ENCODE measurements around the gene TRAF6. TPM values are rescaled to one million over a fixed set of nuclear protein-coding genes. Genes with fewer than 3 reads are reported as not detected.

Gene TRAF6
- total RNA-seq, 2 donors from 2014 or later: 7.5 to 9.2 TPM

DNA sequence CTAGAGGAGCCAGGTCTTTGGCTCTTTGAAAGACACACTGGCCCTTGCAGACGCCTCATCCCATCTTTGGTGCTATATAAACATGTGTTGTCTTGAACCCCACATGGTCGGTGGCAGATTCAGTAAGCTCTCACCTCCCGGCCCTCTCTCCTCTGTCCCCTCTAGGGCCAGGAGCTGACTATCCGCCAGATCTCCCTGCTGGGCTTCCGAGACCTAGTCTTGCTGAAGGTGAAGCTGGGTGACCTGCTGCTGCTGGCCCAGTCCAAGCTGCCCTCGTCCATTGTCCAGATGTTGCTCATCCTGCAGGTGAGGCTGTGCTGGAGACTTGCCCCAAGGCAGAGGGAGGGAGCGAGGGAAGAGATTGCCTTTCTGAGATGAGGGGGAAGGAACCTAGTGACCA, 63.9 kb downstream of the TRAF6 start:
- 86 to 92% methylated on average over 7 of the region's 7 CpGs for WGBS, 2 donors
- Histone ChIP-seq H3K27ac (no peak overlapping the region), H3K4me1 (peaks cover 25% of the 10 kb centered on the region), H3K9me3 (no peaks in the 10 kb centered on the region), H3K36me3 (replicated peaks in 1 of 2; ENCODE audit: insufficient read depth in 1 of 2, low read depth in 2 of 2) (no peaks in the 10 kb centered on the region), H3K4me3 (no peak overlapping the region), H3K27me3 (no peaks in the 10 kb centered on the region)
- no peak for DNase-seq
- TF ChIP-seq, protein P1, sequence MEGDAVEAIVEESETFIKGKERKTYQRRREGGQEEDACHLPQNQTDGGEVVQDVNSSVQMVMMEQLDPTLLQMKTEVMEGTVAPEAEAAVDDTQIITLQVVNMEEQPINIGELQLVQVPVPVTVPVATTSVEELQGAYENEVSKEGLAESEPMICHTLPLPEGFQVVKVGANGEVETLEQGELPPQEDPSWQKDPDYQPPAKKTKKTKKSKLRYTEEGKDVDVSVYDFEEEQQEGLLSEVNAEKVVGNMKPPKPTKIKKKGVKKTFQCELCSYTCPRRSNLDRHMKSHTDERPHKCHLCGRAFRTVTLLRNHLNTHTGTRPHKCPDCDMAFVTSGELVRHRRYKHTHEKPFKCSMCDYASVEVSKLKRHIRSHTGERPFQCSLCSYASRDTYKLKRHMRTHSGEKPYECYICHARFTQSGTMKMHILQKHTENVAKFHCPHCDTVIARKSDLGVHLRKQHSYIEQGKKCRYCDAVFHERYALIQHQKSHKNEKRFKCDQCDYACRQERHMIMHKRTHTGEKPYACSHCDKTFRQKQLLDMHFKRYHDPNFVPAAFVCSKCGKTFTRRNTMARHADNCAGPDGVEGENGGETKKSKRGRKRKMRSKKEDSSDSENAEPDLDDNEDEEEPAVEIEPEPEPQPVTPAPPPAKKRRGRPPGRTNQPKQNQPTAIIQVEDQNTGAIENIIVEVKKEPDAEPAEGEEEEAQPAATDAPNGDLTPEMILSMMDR (IDR thresholded peaks at IDR 0.05): no peak
- TF ChIP-seq POLR2A (IDR thresholded peaks at IDR 0.05): no peak
- intact Hi-C loops (cut with DNase I): no loop called here
- ATAC-seq: no peak

GRCh38 chr11:36443661-36444060, 66.4 kb downstream of the TRAF6 start:
- DNase-seq (no peak), ATAC-seq (no peak)
- TF ChIP-seq POLR2A (IDR thresholded peaks at IDR 0.05): no peak
- TF ChIP-seq, protein P1 (IDR thresholded peaks at IDR 0.05): no peak
- intact Hi-C loops (cut with DNase I): no loop called here
- no peak overlapping the region for H3K4me3 ChIP-seq
- H3K4me1 ChIP-seq: peaks cover 25% of the 10 kb centered on the region
- no peaks in the 10 kb centered on the region for H3K27me3 ChIP-seq
- H3K36me3 ChIP-seq (replicated peaks in 1 of 2; ENCODE audit: insufficient read depth in 1 of 2, low read depth in 2 of 2): no peaks in the 10 kb centered on the region
- H3K9me3 ChIP-seq: no peaks in the 10 kb centered on the region
- no peak overlapping the region for H3K27ac ChIP-seq
- WGBS, 2 donors: 59 to 63% methylated on average over 2 of the region's 2 CpGs

DNA sequence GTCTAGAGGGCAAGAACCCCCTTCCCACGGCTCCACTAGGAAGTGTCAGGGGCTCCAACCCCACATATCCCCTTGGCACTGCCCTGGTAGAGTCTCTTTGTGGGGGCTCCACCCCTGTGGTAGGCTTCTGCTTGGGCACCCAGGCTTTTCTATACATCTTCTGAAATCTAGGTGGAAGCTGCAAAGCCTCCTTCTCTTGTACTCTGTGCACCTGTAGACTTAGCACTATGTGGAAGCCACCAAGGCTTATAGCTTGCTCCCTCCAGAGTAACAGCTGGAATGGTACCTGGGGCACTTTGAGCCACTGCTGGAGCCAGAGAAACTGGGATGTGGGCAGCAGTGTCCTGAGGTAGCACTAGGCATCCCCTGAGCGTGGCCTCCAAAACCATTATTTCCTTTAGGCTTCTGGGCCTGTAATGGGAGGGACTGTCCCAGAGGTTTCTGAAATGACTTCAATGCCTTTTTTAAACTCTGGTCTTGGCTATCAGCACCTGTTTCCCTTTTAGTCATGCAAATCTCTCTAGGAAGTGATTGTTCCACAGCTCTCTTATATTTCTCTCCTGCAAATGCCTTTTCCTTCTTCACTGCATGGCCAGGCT, 68.4 kb downstream of the TRAF6 start:
- intact Hi-C loops (cut with DNase I): no loop called here
- Histone ChIP-seq H3K27ac (no peak overlapping the region), H3K9me3 (no peaks in the 10 kb centered on the region), H3K4me1 (peaks cover 9% of the 10 kb centered on the region), H3K36me3 (replicated peaks in 1 of 2; ENCODE audit: insufficient read depth in 1 of 2, low read depth in 2 of 2) (no peaks in the 10 kb centered on the region), H3K27me3 (no peaks in the 10 kb centered on the region), H3K4me3 (no peak overlapping the region)
- DNase-seq (no peak), ATAC-seq (no peak)
- WGBS, 2 donors: 74 to 100% methylated on average over 1 to 2 of the region's 2 CpGs
- TF ChIP-seq, protein P1 (IDR thresholded peaks at IDR 0.05): no peak
- TF ChIP-seq POLR2A (IDR thresholded peaks at IDR 0.05): no peak

DNA sequence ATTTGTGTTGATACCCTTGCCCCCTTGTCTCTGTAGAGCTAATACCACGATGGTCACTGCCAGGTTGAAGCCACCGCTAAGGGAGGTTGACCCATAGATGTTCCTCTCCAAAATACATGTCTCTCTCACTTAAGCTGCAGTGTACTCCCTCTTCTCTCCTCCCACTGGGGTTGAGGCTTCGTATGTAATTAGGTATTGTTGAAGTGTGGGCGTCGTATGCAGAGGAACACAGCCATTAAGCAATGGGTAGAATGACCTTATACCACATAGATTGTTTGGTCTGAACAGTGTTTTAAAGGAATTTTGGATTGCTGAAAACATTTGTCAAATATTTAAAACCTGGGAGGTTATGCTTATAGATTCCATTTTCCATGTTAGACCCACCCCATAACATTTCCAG, 71.9 kb downstream of the TRAF6 start:
- TF ChIP-seq POLR2A (IDR thresholded peaks at IDR 0.05): no peak
- TF ChIP-seq, protein P1 (IDR thresholded peaks at IDR 0.05): no peak
- no peak for DNase-seq
- ATAC-seq: no peak
- Histone ChIP-seq H3K36me3 (replicated peaks in 1 of 2; ENCODE audit: insufficient read depth in 1 of 2, low read depth in 2 of 2) (no peaks in the 10 kb centered on the region), H3K4me1 (peaks cover 4% of the 10 kb centered on the region), H3K27ac (no peak overlapping the region), H3K27me3 (no peaks in the 10 kb centered on the region), H3K4me3 (no peak overlapping the region), H3K9me3 (no peaks in the 10 kb centered on the region)
- 85 to 90% methylated on average over 5 of the region's 5 CpGs for WGBS, 2 donors
- intact Hi-C loops (cut with DNase I): no loop called here

- ATAC-seq: no peak
- peaks cover 4% of the 10 kb centered on the region for H3K4me1 ChIP-seq
- intact Hi-C loops (cut with DNase I): no loop called here
- no peak for DNase-seq
- no peaks in the 10 kb centered on the region for H3K36me3 ChIP-seq (replicated peaks in 1 of 2; ENCODE audit: insufficient read depth in 1 of 2, low read depth in 2 of 2)
- no peaks in the 10 kb centered on the region for H3K27me3 ChIP-seq
- no peak overlapping the region for H3K4me3 ChIP-seq
- H3K9me3 ChIP-seq: no peaks in the 10 kb centered on the region
- TF ChIP-seq, protein P1 (IDR thresholded peaks at IDR 0.05): no peak
- TF ChIP-seq POLR2A (IDR thresholded peaks at IDR 0.05): no peak
- 92 to 97% methylated on average over 3 of the region's 3 CpGs for WGBS, 2 donors
- H3K27ac ChIP-seq: no peak overlapping the region
These were observed 72.7 kb downstream of the TRAF6 start for GRCh38 chr11:36437413-36437812.

Measured in body of pancreas (tissue), 4 donors.